ENCODE results near the gene MEF2A. TPM values are rescaled to one million over a fixed set of nuclear protein-coding genes. Genes with fewer than 3 reads are reported as not detected.

Gene MEF2A
- total RNA-seq, 2 experiments from 2014 or later: 24.5 to 27.0 TPM

GRCh38 chr15:99594916-99595315 is 29.1 kb downstream of the MEF2A start:
- DNase-seq: no peak
- Mint-ChIP-seq H3K4me1 (peaks cover 11% of the 10 kb centered on the region), H3K4me3 (no peak overlapping the region), H3K36me3 (ENCODE audit: low read depth) (peaks cover 41% of the 10 kb centered on the region), H3K9me3 (peaks cover 32% of the 10 kb centered on the region), H3K27ac (no peak overlapping the region), H3K27me3 (no peaks in the 10 kb centered on the region)
- CTCF ChIA-PET: no interaction called here
- POLR2A ChIA-PET: no interaction called here

- Mint-ChIP-seq H3K27me3 (no peaks in the 10 kb centered on the region), H3K27ac (no peak overlapping the region), H3K9me3 (peaks cover 33% of the 10 kb centered on the region), H3K4me1 (peaks cover 2% of the 10 kb centered on the region), H3K4me3 (no peak overlapping the region), H3K36me3 (ENCODE audit: low read depth) (peaks cover 55% of the 10 kb centered on the region)
- DNase-seq: no peak
- POLR2A ChIA-PET: no interaction called here
- CTCF ChIA-PET: interaction anchor here (1.2 kb wide), 1 partner anchor 107 kb away, joined by 3 read pairs; no protein-coding TSS in a partner anchor
Observed at GRCh38 chr15:99598296-99598695, 32.5 kb downstream of the MEF2A start.

- H3K27ac Mint-ChIP-seq: no peak overlapping the region
- peaks cover 9% of the 10 kb centered on the region for H3K4me1 Mint-ChIP-seq
- no peak overlapping the region for H3K4me3 Mint-ChIP-seq
- peaks cover 5% of the 10 kb centered on the region for H3K9me3 Mint-ChIP-seq
- peaks cover 43% of the 10 kb centered on the region for H3K36me3 Mint-ChIP-seq (ENCODE audit: low read depth)
- no peaks in the 10 kb centered on the region for H3K27me3 Mint-ChIP-seq
- ChIA-PET CTCF (no interaction called here), POLR2A (no interaction called here)
- DNase-seq: no peak
Observed at GRCh38 chr15:99603828-99604227, 38.0 kb downstream of the MEF2A start.

GRCh38 chr15:99604865-99605264 is 39.1 kb downstream of the MEF2A start:
- ChIA-PET POLR2A (no interaction called here), CTCF (no interaction called here)
- no peak for DNase-seq
- peaks cover 37% of the 10 kb centered on the region for H3K36me3 Mint-ChIP-seq (ENCODE audit: low read depth)
- no peaks in the 10 kb centered on the region for H3K27me3 Mint-ChIP-seq
- H3K9me3 Mint-ChIP-seq: peaks cover 5% of the 10 kb centered on the region
- H3K27ac Mint-ChIP-seq: no peak overlapping the region
- no peak overlapping the region for H3K4me3 Mint-ChIP-seq
- H3K4me1 Mint-ChIP-seq: peaks cover 9% of the 10 kb centered on the region

- POLR2A ChIA-PET: no interaction called here
- Mint-ChIP-seq H3K27me3 (no peaks in the 10 kb centered on the region), H3K9me3 (no peaks in the 10 kb centered on the region), H3K36me3 (ENCODE audit: low read depth) (peaks cover 31% of the 10 kb centered on the region), H3K4me3 (no peak overlapping the region), H3K27ac (no peak overlapping the region), H3K4me1 (peaks cover 9% of the 10 kb centered on the region)
- CTCF ChIA-PET: interaction anchor here (0.6 kb wide), 1 partner anchor 148 kb away, joined by 3 read pairs; no protein-coding TSS in a partner anchor
- DNase-seq: no peak
Observed at GRCh38 chr15:99605490-99605931, 39.7 kb downstream of the MEF2A start.

GRCh38 chr15:99605990-99606389 is 40.2 kb downstream of the MEF2A start:
- no peak overlapping the region for H3K27ac Mint-ChIP-seq
- CTCF ChIA-PET: interaction anchor here (0.6 to 1.1 kb wide), 2 partner anchors 9 to 148 kb away, joined by 3 read pairs; no protein-coding TSS in a partner anchor

GRCh38 chr15:99606646-99607045 is 40.9 kb downstream of the MEF2A start:
- Mint-ChIP-seq H3K36me3 (ENCODE audit: low read depth) (peaks cover 22% of the 10 kb centered on the region), H3K4me1 (peaks cover 7% of the 10 kb centered on the region), H3K9me3 (no peaks in the 10 kb centered on the region), H3K27me3 (no peaks in the 10 kb centered on the region), H3K4me3 (no peak overlapping the region), H3K27ac (no peak overlapping the region)
- no peak for DNase-seq
- CTCF ChIA-PET: interaction anchor here (1.1 kb wide), 1 partner anchor 9 kb away, joined by 3 read pairs; no protein-coding TSS in a partner anchor
- POLR2A ChIA-PET: no interaction called here

More at GRCh38 chr15:99605990-99606389, 40.2 kb downstream of the MEF2A start:
- H3K9me3 Mint-ChIP-seq: no peaks in the 10 kb centered on the region
- H3K27me3 Mint-ChIP-seq: no peaks in the 10 kb centered on the region
- POLR2A ChIA-PET: no interaction called here
- no peak for DNase-seq
- H3K4me3 Mint-ChIP-seq: no peak overlapping the region
- peaks cover 27% of the 10 kb centered on the region for H3K36me3 Mint-ChIP-seq (ENCODE audit: low read depth)
- H3K4me1 Mint-ChIP-seq: peaks cover 9% of the 10 kb centered on the region

GRCh38 chr15:99613481-99613880 is 47.7 kb downstream of the MEF2A start:
- ChIA-PET POLR2A (no interaction called here), CTCF (no interaction called here)
- no peaks in the 10 kb centered on the region for H3K9me3 Mint-ChIP-seq
- peaks cover 18% of the 10 kb centered on the region for H3K4me1 Mint-ChIP-seq
- peaks cover 3% of the 10 kb centered on the region for H3K36me3 Mint-ChIP-seq (ENCODE audit: low read depth)
- no peak overlapping the region for H3K27ac Mint-ChIP-seq
- DNase-seq: no peak
- H3K27me3 Mint-ChIP-seq: no peaks in the 10 kb centered on the region
- H3K4me3 Mint-ChIP-seq: no peak overlapping the region

GRCh38 chr15:99613887-99614647 is 48.3 kb downstream of the MEF2A start:
- POLR2A ChIA-PET: no interaction called here
- Mint-ChIP-seq H3K9me3 (no peaks in the 10 kb centered on the region), H3K27ac (no peak overlapping the region), H3K4me3 (no peak overlapping the region), H3K27me3 (no peaks in the 10 kb centered on the region), H3K4me1 (peaks cover 18% of the 10 kb centered on the region), H3K36me3 (ENCODE audit: low read depth) (peaks cover 3% of the 10 kb centered on the region)
- no peak for DNase-seq
- CTCF ChIA-PET: no interaction called here

GRCh38 chr15:99614749-99615288 is 49.0 kb downstream of the MEF2A start:
- peaks cover 18% of the 10 kb centered on the region for H3K4me1 Mint-ChIP-seq
- H3K27ac Mint-ChIP-seq: peak overlapping the region; percentile 16
- H3K4me3 Mint-ChIP-seq: no peak overlapping the region
- POLR2A ChIA-PET: interaction anchor here (0.6 kb wide), 1 partner anchor 24 kb away, joined by 4 read pairs; no protein-coding TSS in a partner anchor
- H3K36me3 Mint-ChIP-seq (ENCODE audit: low read depth): peaks cover 3% of the 10 kb centered on the region
- CTCF ChIA-PET: interaction anchor here (1.0 to 1.4 kb wide), 3 partner anchors 8 to 230 kb away, joined by 3 read pairs; no protein-coding TSS in a partner anchor
- H3K27me3 Mint-ChIP-seq: no peaks in the 10 kb centered on the region
- no peaks in the 10 kb centered on the region for H3K9me3 Mint-ChIP-seq
- DNase-seq: no peak

- H3K4me3 Mint-ChIP-seq: no peak overlapping the region
- no peaks in the 10 kb centered on the region for H3K9me3 Mint-ChIP-seq
- ChIA-PET POLR2A (interaction anchor here (0.6 kb wide), 1 partner anchor 25 kb away, joined by 4 read pairs; no protein-coding TSS in a partner anchor), CTCF (interaction anchor here (1.0 to 1.4 kb wide), 3 partner anchors 9 to 231 kb away, joined by 3 read pairs; no protein-coding TSS in a partner anchor)
- no peaks in the 10 kb centered on the region for H3K27me3 Mint-ChIP-seq
- peaks cover 18% of the 10 kb centered on the region for H3K4me1 Mint-ChIP-seq
- peaks cover 3% of the 10 kb centered on the region for H3K36me3 Mint-ChIP-seq (ENCODE audit: low read depth)
- DNase-seq: no peak
- H3K27ac Mint-ChIP-seq: no peak overlapping the region
Observed at GRCh38 chr15:99615460-99615859, 49.7 kb downstream of the MEF2A start.

- Mint-ChIP-seq H3K9me3 (no peaks in the 10 kb centered on the region), H3K27me3 (no peaks in the 10 kb centered on the region), H3K36me3 (ENCODE audit: low read depth) (peaks cover 3% of the 10 kb centered on the region), H3K27ac (no peak overlapping the region), H3K4me3 (no peak overlapping the region), H3K4me1 (peaks cover 18% of the 10 kb centered on the region)
- ChIA-PET CTCF (interaction anchor here (1.4 kb wide), 1 partner anchor 9 kb away, joined by 3 read pairs; no protein-coding TSS in a partner anchor), POLR2A (no interaction called here)
- no peak for DNase-seq
Observed at GRCh38 chr15:99616129-99616528, 50.3 kb downstream of the MEF2A start.

- no peak for DNase-seq
- Mint-ChIP-seq H3K9me3 (no peaks in the 10 kb centered on the region), H3K4me1 (peaks cover 18% of the 10 kb centered on the region), H3K4me3 (no peak overlapping the region), H3K36me3 (ENCODE audit: low read depth) (peaks cover 3% of the 10 kb centered on the region), H3K27ac (peak overlapping the region; percentile 68), H3K27me3 (no peaks in the 10 kb centered on the region)
- ChIA-PET POLR2A (no interaction called here), CTCF (no interaction called here)
Observed at GRCh38 chr15:99616773-99617342, 51.1 kb downstream of the MEF2A start.
